SH-SY5Y (cell line): ENCODE data around the gene FSTL4.

ENCODE experiments used
- GATA2 ChIP-seq: IDR thresholded peaks from 2 replicates; pipeline ENCODE4 v1.6.1; 2011; ENCODE audit warnings: mild to moderate bottlenecking, low read depth, low read length
- GATA3 ChIP-seq: IDR thresholded peaks from 2 replicates; pipeline ENCODE4 v1.6.1; 2011; ENCODE audit warnings: low read depth, mild to moderate bottlenecking, low read length, moderate library complexity

- TF ChIP-seq GATA2 (no peak), GATA3 (no peak)
Observed at GRCh38 chr5:133340822-133341221, 271.5 kb downstream of the FSTL4 start.
